ENCODE measurements around the gene KIAA0753. TPM values are rescaled to one million over a fixed set of nuclear protein-coding genes. Genes with fewer than 3 reads are reported as not detected.

Gene KIAA0753
- polyA plus RNA-seq, 1 of the 3 experiments (the other 2 are of a cell fraction), result 7.2 TPM

DNA sequence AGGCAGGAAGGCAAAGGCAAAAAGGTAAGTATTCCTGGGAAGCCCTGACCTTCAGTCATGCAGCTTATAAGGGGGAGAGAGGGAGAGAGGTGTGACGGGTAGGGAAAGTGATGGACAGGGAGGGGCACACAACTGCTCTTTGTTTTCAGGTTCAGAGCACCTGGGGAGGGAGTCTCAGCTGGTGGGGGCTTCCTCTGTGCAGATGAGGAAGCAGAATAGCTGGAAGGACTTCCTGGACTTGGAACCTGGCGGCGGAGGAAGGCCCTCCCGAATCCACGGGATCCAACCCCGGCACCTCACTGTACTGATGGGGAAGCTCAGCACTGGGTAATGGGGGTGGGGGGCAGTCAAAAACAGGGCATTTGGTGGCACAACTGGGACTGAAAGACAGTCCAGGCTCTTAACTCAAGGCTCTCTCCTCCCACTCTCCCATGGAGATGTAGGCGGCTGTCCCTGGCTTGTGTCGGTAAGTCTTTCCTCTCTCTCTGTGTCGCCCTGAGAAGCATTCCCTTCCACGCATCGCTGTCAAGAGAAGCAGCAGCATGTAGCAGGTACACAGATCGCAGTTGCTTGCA is 72.2 kb downstream of the KIAA0753 start (continued):
- TF ChIP-seq MEF2A (IDR thresholded peaks at IDR 0.05; ENCODE audit: borderline replicate concordance, low read depth), result no peak

DNA sequence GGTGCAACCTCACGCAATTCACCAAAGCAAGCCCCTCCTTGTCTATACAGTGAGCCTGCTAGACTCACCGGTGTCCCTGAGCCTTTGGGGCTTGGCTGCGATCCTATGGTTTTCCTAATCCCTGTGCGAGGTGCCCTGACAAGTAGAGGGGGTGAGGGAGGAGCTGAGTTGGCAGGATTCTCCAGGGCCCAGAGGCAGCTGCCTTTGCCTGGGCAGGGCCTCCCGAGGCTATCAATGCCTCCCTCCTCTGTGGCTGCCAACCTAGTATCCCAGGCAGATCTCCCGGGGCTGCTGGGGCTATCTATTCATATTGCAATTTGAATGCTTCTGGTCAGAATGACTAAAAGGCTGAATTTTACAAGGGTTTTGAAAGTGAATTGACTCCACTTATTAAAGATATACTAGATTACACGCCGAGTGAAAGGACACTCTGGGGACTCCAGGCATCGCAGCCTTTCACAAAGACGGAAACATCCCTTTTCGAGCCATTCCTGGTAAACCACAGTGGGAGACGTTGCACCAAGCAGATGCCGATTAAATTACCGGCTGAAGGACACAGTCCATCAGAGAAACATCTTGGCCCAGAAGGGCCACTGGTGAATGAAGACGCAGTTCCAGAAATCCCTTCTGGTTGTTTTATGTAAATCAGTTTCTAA is 72.9 kb downstream of the KIAA0753 start:
- 75% methylated on average over 12 of the region's 15 CpGs for WGBS (ENCODE audit: low lambda C conversion rate)

DNA sequence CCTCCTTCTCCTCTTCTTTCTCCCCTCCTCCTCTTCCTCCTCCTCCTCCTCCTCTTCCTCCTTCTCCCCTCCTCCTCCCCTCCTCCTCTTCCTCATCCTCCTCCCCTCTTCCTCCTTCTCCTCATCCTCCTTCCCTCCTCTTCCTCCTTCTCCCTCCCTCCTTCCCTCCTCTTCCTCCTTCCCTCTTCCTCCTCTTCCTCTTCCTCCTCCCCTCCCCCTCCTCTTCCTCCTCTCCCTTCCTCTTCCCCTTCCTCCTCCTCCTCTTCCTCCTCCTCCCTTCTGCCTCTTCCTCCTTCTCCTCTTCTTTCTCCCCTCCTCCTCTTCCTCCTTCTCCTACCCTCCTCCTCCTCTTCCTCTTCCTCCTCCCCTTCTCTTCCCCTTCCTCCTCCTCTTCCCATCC is 79.1 kb downstream of the KIAA0753 start:
- Histone ChIP-seq H3K4me1 (ENCODE audit: control insufficient read depth in 1 of 2, insufficient read depth in 2 of 2, low read depth in 1 of 2, low read length in 1 of 2) (no peaks in the 10 kb centered on the region), H3K9me2 (no peaks in the 10 kb centered on the region), H3K36me3 (replicated peaks in 1 of 2; ENCODE audit: control insufficient read depth in 1 of 2, insufficient read depth in 2 of 2, low read length in 1 of 2) (no peaks in the 10 kb centered on the region), H3K27me3 (ENCODE audit: insufficient read depth) (no peaks in the 10 kb centered on the region), H3K4me3 (ENCODE audit: low read depth in 2 of 2, low read length in 1 of 2) (no peak overlapping the region), H2AFZ (ENCODE audit: low read depth) (no peak overlapping the region), H3F3A (replicated peaks; ENCODE audit: insufficient read depth) (peaks cover 6% of the 10 kb centered on the region), H3K27ac (ENCODE audit: low read depth in 2 of 2, low read length in 1 of 2) (no peak overlapping the region), H3K4me2 (no peak overlapping the region), H3K9ac (no peak overlapping the region), H4K20me1 (ENCODE audit: insufficient read depth) (no peaks in the 10 kb centered on the region), H3K9me3 (no peaks in the 10 kb centered on the region), H3K79me2 (ENCODE audit: insufficient read depth) (no peaks in the 10 kb centered on the region)
- CTCF ChIA-PET, result no interaction called here
- POLR2A ChIA-PET, result no interaction called here
- no peak for DNase-seq
- TF ChIP-seq, protein P1, sequence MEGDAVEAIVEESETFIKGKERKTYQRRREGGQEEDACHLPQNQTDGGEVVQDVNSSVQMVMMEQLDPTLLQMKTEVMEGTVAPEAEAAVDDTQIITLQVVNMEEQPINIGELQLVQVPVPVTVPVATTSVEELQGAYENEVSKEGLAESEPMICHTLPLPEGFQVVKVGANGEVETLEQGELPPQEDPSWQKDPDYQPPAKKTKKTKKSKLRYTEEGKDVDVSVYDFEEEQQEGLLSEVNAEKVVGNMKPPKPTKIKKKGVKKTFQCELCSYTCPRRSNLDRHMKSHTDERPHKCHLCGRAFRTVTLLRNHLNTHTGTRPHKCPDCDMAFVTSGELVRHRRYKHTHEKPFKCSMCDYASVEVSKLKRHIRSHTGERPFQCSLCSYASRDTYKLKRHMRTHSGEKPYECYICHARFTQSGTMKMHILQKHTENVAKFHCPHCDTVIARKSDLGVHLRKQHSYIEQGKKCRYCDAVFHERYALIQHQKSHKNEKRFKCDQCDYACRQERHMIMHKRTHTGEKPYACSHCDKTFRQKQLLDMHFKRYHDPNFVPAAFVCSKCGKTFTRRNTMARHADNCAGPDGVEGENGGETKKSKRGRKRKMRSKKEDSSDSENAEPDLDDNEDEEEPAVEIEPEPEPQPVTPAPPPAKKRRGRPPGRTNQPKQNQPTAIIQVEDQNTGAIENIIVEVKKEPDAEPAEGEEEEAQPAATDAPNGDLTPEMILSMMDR (IDR thresholded peaks at IDR 0.05), result no peak
- no peak for TF ChIP-seq SMC3 (IDR thresholded peaks at IDR 0.05; ENCODE audit: low read depth, low read length)
- no peak for TF ChIP-seq JUND (IDR thresholded peaks at IDR 0.05)
- TF ChIP-seq GATA2 (CRISPR knock-in tag; IDR thresholded peaks at IDR 0.05), result no peak
- no peak for TF ChIP-seq NRF1 (IDR thresholded peaks at IDR 0.05; ENCODE audit: low read depth, low read length)
- TF ChIP-seq RFX5 (IDR thresholded peaks at IDR 0.05; ENCODE audit: low read length), result no peak
- TF ChIP-seq, protein P2, sequence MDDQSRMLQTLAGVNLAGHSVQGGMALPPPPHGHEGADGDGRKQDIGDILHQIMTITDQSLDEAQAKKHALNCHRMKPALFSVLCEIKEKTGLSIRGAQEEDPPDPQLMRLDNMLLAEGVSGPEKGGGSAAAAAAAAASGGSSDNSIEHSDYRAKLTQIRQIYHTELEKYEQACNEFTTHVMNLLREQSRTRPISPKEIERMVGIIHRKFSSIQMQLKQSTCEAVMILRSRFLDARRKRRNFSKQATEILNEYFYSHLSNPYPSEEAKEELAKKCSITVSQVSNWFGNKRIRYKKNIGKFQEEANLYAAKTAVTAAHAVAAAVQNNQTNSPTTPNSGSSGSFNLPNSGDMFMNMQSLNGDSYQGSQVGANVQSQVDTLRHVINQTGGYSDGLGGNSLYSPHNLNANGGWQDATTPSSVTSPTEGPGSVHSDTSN (IDR thresholded peaks at IDR 0.05), result no peak
- TF ChIP-seq YY1 (IDR thresholded peaks at IDR 0.05; ENCODE audit: low read depth), result no peak
- TF ChIP-seq RAD21 (IDR thresholded peaks at IDR 0.05; ENCODE audit: low read length), result no peak

More for the DNA sequence above, 72.9 kb downstream of the KIAA0753 start:
- Histone ChIP-seq H4K20me1 (ENCODE audit: insufficient read depth) (no peaks in the 10 kb centered on the region), H2AFZ (ENCODE audit: low read depth) (no peak overlapping the region), H3K27me3 (ENCODE audit: insufficient read depth) (no peaks in the 10 kb centered on the region), H3F3A (replicated peaks; ENCODE audit: insufficient read depth) (no peaks in the 10 kb centered on the region), H3K36me3 (replicated peaks in 1 of 2; ENCODE audit: control insufficient read depth in 1 of 2, insufficient read depth in 2 of 2, low read length in 1 of 2) (peaks cover 0 to 1% of the 10 kb centered on the region in 2 experiments), H3K27ac (ENCODE audit: low read depth in 2 of 2, low read length in 1 of 2) (no peak overlapping the region), H3K4me3 (ENCODE audit: low read depth in 2 of 2, low read length in 1 of 2) (no peak overlapping the region), H3K9me3 (no peaks in the 10 kb centered on the region), H3K79me2 (ENCODE audit: insufficient read depth) (no peaks in the 10 kb centered on the region), H3K4me1 (ENCODE audit: control insufficient read depth in 1 of 2, insufficient read depth in 2 of 2, low read depth in 1 of 2, low read length in 1 of 2) (no peaks in the 10 kb centered on the region; a peak in 1 of 4 replicates), H3K9ac (no peak overlapping the region), H3K9me2 (no peaks in the 10 kb centered on the region), H3K4me2 (no peak overlapping the region)
- TF ChIP-seq SMC3 (IDR thresholded peaks at IDR 0.05; ENCODE audit: low read depth, low read length) (no peak), GABPA (IDR thresholded peaks at IDR 0.05; ENCODE audit: low read depth) (no peak), TAF1 (IDR thresholded peaks at IDR 0.05; ENCODE audit: borderline replicate concordance, low read depth, low read length) (no peak), EP300 (IDR thresholded peaks at IDR 0.05; ENCODE audit: borderline replicate concordance in 1 of 2, low read depth in 1 of 2, low read length in 1 of 2) (no peak), MXI1 (IDR thresholded peaks at IDR 0.05; ENCODE audit: low read depth, low read length) (no peak), FOXM1 (IDR thresholded peaks at IDR 0.05; ENCODE audit: low read depth) (no peak), POLR2AphosphoS5 (IDR thresholded peaks at IDR 0.05; ENCODE audit: low read depth, low read length) (no peak), FOXJ3 (CRISPR knock-in tag; IDR thresholded peaks at IDR 0.05) (no peak), RXRA (IDR thresholded peaks at IDR 0.05; ENCODE audit: borderline replicate concordance, low read depth) (no peak)
- TF ChIP-seq, protein P3, sequence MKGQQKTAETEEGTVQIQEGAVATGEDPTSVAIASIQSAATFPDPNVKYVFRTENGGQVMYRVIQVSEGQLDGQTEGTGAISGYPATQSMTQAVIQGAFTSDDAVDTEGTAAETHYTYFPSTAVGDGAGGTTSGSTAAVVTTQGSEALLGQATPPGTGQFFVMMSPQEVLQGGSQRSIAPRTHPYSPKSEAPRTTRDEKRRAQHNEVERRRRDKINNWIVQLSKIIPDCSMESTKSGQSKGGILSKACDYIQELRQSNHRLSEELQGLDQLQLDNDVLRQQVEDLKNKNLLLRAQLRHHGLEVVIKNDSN (IDR thresholded peaks at IDR 0.05; ENCODE audit: borderline replicate concordance, low read depth), result no peak
- TF ChIP-seq, protein P4, sequence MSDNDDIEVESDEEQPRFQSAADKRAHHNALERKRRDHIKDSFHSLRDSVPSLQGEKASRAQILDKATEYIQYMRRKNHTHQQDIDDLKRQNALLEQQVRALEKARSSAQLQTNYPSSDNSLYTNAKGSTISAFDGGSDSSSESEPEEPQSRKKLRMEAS (IDR thresholded peaks at IDR 0.05; ENCODE audit: low read depth), result no peak
- TF ChIP-seq, protein P5, sequence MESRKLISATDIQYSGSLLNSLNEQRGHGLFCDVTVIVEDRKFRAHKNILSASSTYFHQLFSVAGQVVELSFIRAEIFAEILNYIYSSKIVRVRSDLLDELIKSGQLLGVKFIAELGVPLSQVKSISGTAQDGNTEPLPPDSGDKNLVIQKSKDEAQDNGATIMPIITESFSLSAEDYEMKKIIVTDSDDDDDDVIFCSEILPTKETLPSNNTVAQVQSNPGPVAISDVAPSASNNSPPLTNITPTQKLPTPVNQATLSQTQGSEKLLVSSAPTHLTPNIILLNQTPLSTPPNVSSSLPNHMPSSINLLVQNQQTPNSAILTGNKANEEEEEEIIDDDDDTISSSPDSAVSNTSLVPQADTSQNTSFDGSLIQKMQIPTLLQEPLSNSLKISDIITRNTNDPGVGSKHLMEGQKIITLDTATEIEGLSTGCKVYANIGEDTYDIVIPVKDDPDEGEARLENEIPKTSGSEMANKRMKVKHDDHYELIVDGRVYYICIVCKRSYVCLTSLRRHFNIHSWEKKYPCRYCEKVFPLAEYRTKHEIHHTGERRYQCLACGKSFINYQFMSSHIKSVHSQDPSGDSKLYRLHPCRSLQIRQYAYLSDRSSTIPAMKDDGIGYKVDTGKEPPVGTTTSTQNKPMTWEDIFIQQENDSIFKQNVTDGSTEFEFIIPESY (IDR thresholded peaks at IDR 0.05; ENCODE audit: borderline replicate concordance, low read depth), result no peak
- POLR2A ChIA-PET, result no interaction called here
- CTCF ChIA-PET, result interaction anchor here (1.0 kb wide), 1 partner anchor 41 kb away, joined by 3 read pairs; no protein-coding TSS in a partner anchor
- peak; percentile 44 for DNase-seq

All from SK-N-SH (cell line).